ENCODE measurements around the gene FBXL16. TPM values are rescaled to one million over a fixed set of nuclear protein-coding genes. Genes with fewer than 3 reads are reported as not detected.

Gene FBXL16
- polyA plus RNA-seq, 4 donors: 0.79 to 1.8 (median 1.2) TPM

DNA sequence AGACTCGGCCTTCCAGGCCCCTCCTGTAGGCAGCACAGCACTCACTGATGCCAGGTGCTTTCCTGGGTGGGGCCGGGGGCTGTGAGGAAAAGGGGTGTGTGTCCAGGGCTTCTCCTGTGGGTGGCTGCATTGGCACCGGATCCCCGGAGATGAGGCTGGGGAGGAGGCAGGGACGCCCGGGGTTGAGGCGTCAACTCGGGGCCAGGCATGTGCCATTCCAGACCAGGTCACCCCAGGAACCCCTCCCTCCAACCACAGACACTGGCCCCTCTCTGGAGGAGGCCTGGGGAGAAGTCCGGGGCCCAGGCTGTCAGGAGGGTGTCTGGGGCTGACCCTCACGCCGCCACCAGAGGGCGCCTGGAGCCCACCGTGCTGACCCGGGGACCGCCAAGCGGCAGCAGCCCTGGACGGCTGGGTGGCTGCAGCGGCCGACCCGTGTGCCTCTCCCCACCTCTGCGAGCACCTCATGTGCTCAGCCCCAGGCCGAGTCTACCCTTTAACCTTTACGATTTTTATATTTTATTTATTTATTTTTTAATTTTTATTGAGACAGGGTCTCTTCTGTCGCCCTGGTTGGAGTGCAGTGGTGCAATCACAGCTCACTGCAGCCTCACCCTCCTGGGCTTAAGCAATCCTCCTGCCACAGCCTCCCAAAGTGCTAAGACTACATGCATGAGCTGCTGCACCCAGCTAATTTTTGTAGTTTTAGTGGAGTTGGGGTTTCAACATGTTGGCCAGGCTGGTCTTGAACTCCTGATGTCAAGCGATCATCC is 6.1 kb upstream of the FBXL16 start:
- no peak for DNase-seq (ENCODE audit: low read depth in 4 of 4, low spot score in 3 of 4)

DNA sequence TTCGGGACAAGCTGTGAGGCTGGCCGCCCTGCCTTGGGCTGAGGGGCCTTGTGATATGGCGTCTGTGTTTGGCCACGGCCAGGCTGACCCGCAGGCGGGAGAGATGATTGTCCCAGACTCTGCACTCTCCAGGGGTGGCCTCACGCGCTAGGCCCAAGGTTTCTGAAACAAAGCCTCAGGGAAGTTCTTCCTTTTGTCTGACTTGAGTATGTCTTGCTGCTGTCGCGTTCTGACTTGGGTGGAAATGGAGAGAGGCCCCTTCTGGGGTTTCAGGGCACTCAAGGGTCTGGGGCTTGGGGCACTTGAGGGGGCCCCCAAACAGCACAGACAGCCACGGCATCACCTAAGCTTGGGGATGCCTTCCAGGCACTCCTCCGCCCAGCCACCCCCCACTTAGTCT is 5.5 kb upstream of the FBXL16 start:
- DNase-seq (ENCODE audit: low read depth in 4 of 4, low spot score in 3 of 4): no peak

DNA sequence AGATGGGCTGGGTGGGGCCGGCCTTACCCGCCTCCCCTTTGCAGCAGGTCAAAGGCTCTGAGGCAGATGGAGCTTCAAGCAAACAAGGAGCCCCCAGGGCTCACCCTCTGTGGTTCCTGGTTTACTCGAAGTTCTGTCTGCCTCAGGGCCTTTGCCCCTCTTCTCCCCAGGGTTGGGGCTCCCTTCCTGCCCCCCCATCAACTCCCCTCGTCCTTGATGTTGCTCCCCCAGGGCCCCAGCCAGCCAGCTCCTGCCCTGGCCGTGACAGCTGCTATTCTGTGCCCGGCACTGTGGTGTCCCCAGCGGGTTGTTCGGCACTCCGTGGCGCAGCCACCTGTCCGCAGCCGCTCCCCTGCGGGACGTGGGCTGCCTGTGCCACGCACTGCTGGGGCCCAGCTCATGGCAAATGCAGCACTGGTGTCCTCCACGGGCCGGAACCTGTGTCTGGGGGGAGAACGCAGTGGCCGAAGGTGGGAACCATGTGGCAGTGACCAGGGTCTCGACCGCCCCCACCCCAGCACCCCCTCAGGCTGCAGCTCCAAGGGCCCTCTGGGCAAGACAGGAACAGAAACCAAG is 5.0 kb upstream of the FBXL16 start:
- DNase-seq (ENCODE audit: low read depth in 4 of 4, low spot score in 3 of 4): no peak

DNA sequence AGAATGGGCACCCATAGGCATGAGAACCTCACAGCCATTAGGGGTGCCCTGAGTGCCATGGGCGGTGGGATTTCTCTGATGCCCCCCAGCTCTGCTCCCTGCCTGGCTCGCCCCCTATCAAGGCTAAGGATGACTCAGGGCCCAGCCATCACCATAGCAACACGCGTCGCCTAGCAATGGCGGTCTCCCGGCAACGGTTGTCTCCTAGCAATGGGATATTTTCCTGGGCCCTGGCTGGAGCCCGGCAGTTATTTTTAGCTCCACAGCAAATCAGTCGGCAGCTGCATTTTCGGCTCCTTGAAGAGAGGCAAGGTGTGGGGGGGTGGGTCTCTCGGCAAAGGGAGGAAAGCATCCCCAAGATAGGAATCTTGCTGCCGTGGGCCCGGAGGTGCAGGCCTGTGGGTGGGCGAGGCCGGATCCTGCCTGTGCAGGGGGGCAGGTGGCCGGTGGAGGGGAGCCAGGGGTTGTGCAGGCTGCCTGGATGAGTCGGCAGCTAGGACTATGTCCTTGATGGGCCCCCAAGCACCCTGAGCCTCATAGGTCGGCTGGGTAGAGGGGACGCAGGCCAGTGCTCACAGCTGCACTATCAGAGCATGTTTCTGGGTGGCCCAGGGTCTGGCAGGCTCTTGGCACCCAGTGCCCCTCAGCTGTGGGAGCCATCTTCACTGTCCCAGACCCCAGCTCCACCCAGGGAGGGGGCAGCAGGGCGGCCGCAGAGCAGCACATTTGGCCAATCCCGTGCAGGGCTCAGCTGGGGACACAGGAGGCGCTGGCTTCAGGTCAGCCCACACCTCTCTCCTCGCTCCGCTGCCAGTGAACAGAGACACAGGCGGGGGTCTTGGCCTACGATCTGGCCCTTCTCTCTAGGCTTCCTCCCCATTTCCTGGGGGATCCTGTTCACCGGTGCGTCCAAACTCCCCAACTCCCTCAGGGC is 4.2 kb upstream of the FBXL16 start:
- no peak for DNase-seq (ENCODE audit: low read depth in 4 of 4, low spot score in 3 of 4)

DNA sequence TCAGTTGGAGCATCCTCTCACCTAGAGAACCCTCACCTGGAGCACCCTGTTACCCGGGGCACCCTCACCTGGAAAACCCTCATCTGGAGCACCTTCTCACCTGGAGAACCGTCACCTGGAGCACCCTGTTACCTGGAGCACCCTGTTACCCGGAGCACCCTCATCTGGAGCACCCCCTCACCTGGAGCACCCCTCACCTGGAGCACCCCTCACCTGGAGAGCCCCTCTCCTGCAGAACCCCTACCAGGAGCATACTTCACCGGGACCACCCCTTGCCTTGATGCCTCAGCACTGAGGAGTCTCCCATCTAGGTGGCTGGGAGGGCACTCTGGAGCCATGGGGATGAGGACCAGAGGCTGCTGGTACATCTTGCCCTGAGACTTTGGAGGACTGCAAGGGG is 3.4 kb upstream of the FBXL16 start:
- DNase-seq (ENCODE audit: low read depth in 4 of 4, low spot score in 3 of 4): no peak

DNA sequence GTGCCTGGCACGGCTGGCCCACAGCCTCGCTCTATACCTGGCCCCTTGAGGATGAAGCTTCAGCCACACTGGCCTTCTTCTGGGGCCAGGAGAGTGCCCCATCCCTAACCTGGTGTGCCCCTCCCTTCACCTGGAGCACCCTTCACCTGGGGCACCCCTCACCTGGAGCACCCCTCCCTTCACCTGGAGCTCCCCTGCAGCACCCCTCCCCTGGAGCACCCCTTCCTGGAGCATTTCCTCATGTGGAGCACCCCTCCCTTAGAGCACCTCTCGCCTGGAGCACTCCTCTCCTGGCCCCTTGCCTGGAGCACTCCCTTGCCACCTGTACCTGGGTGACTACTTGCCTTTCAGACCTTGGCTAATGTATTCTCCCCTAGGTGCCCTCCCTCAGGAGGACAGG is 2.4 kb upstream of the FBXL16 start:
- no peak for DNase-seq (ENCODE audit: low read depth in 4 of 4, low spot score in 3 of 4)

DNA sequence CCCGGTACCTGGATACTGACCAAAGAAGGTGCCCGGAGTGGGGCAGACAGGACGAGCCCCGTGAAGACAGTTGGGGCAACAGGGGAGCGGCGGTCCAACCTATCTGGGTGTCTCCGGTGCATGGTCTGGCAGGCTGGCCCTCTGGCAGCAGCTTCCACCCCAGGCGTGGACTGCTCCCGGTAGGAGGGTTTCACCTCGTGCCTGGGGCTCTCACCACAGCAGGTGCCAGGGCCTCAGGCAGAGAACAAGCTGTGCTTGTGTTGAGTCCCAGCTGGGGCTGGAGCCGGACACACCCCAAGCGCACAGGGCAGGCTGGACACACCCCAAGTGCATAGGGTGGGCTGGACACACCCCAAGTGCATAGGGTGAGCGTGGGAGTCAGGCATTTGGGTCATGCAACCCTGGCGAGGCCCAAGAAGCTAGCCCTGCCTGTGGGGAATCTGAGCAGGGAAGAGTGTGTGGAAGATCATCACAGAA is 1.5 kb upstream of the FBXL16 start:
- DNase-seq (ENCODE audit: low read depth in 4 of 4, low spot score in 3 of 4): no peak

DNA sequence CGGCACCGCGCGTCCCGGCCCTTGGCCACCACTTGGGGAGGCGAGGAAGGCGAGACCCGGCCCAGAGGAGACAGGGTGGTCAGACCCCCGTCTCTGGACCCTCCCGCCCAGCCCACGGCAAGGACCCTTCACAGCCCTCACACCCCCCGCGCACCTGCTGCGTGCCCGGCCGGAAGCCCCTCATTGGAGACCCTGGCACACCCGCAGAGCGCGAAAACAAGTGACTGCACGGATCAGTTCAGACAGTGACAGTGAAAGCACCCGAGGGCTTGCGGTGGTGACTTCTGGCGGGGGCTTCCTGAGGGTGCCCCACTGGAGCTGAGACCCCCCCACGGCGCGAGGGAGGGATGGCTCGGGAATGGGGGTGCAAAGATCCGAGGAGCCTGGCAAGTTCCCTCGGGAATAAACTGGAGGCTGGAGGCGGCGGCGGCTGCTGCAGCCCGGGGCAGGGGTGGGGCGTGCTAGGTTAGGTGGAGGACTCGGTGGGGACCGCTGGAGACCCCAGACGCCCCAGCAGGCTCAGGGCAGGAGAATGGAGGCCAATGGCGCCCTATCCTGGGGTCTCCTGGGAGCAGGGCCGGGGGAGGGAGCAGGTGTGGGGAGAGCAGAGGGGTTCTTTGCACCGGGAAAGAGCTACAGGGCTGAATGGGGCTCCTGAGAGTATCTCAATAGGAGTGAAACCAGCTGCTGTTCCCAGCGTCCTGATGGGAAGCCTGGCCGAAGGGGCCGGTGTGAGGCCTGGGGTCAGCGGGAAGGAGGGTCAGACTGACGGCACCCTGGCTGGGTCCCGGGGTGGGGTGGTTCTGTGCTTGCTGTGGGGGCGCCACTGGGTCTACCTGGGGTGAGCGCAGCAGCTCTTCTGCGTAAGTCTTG is 824 bp upstream of the FBXL16 start:
- DNase-seq (ENCODE audit: low read depth in 4 of 4, low spot score in 3 of 4): no peak

DNA sequence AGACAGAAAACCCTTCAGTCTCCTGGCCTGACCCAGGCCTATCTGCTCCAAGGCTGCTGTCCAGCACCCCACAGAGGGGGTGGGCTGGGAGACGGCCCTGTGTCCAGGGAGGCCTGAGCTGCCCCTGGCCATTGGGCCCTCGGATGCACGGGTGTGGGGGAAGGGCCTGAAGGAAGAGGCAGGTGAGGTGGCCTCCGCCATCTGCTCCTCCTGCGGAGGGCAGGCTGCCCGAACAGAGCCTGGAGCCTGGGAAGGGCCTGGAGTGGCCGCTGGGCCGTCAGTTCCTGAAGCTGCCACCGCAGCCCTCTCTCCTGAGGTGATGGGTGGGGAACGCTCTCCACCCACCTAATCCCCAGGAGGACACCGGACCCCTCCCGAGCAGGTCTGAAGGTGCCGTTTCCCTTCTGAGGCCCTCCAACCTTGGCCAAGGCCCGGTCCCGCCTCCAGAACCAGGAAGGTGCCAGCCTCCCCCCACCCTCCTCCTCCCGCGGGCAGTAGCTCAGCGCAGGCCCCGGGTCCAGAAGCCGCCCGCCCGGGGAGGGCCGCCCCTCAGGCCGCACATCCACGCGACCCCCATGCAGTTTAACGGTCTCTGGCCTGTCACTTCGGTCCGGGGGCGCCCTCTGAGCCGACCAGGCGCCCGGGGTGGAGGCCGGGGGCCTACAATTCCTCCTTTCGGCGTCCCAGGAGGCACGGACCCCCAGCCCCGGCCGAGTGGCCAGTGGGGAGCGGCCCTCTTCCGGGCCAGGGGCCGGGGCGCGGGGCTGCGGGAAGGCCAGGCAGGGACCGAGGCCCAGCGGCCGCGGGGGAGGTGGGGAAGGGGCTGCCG is 835 bp downstream of the FBXL16 start:
- DNase-seq (ENCODE audit: low read depth in 4 of 4, low spot score in 3 of 4): no peak

DNA sequence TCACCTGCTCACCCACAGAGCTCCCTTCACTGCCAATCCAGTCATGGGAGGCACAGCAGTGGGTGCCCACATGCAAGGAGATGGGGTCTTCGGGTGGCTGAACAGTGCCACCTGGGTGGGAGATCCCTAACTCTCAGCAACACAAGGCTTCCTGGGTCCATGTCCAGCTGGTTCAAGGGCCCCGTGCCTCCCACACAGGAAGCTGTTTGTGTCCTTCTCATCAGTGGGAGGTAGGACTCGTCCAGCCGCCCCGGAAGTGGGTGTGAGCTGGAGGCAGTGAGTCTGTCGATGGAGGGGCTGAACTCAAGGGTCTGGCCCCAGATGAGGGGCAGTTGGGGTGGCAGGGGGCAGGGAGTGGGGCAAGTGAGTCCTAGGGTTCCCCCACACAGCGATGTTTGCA is 1.6 kb downstream of the FBXL16 start:
- no peak for DNase-seq (ENCODE audit: low read depth in 4 of 4, low spot score in 3 of 4)

DNA sequence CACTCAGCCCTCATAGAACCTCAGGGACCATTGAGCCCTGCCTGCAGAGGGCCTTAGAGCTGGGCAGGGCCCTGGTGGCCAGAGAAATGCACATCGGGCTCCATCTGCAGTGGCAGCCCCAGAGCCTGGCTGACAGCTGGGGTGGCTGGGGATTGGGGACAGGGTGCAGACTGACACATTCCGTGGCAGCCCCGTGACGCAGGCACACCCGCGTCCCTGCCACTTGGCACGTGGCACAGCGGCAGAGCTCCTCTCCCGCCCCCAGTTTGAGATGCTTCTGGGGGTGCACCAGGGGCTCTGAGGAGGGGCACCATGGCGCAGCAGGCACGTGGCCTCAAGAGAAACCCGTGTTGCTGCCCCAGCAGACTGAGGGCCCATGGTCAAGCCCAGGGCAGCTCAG is 2.2 kb downstream of the FBXL16 start:
- DNase-seq (ENCODE audit: low read depth in 4 of 4, low spot score in 3 of 4): no peak

DNA sequence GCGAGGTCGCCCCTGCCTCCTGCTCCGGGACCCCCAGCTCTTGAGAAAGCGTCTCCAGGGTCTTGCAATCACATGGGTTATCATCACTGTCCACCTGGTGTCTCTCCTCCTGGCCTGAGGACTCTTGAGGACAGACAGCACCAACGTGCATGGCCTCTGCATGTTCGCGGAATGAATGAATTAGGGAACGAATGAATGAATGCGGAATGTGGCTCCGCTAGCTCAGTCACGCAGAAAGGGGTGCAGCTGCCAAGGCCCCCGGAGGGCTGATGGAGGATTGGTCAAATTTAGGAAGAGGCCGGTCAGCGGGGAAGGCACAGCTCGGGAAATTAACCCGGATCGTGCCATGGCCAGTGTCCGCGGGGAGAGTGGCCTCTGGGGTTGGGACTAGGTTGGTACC is 3.3 kb downstream of the FBXL16 start:
- no peak for DNase-seq (ENCODE audit: low read depth in 4 of 4, low spot score in 3 of 4)

DNA sequence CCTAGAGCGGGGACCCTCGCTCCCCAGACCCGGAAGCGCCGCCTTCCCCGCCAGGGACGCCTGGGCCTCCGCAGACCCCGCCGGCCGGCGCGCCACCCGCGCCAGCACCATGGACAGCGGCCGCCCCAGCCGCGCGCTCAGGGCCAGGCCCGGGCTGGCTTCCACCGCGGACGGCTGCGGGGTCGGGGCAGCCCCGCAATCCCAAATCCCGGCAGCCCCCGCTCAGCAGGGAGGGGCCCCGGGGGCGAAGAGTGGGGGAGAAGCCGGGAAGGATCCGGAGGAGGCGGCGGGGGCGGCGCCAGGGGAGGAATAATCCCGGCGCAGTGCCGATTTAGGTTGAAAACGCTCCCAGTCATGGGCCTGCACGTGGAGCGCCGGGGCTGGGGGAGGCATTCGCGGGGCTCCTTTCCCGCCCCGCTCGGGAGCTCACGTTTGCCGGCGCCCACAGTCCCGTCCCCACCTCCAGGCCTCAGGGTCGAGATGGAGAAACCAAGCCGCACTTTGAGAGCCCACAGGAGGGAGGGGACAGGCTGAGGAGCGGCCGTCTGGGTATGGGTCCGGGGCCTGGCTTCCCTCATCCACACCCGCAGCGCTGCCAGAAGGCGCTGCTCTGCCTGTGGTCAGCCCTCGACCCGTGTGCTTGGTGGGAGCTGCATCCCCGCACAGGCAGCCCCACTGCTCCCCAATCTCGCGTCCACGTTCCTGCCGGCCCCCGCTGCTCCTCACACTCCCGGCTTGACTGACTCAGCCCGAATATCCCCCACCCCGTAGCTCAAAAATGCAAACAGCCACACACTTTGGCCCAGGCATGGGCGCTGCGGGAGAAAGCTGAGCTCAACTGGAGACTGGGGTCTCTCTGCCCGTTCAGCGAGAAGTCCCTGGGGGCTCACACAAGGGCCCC is 4.7 kb downstream of the FBXL16 start:
- DNase-seq (ENCODE audit: low read depth in 4 of 4, low spot score in 3 of 4): peak in 1 of 4 donors; percentile 44

DNA sequence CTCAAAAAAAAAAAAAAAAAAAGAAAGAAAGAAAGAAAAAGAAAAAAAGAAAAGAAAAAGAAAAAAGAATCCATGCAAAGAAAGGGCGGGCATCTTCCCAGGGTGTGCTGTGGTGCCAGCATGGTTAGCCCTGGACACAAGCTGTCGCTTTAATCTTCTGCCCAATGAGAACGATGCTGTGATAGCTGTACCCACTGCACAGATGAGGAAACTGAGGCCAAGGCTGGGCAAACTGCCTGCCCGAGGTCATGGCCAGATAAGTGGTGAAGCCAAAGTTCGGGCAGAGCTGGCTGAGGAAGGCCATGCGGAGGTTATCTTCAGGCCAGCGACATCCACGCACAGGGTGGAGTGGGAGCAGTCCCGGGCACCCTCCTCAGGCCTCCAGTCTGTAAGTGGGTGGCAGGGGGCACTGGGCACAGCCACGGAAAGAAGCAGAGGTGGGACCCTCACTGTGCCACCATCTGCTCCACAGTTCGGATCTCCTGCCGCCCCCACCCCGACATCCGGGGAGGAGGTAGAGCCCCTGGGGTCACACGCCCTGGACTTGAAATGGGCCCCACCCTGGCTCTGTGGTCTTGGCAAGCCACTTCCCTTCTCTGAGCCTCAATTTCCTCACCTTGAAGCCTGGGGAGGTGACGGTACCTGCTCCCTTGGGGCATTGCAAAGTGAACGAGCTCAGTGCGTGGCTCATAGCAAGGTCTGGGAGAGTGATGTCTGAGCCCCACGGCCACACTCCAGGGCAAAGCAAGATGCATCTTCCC is 6.5 kb downstream of the FBXL16 start:
- no peak for DNase-seq (ENCODE audit: low read depth in 4 of 4, low spot score in 3 of 4)

DNA sequence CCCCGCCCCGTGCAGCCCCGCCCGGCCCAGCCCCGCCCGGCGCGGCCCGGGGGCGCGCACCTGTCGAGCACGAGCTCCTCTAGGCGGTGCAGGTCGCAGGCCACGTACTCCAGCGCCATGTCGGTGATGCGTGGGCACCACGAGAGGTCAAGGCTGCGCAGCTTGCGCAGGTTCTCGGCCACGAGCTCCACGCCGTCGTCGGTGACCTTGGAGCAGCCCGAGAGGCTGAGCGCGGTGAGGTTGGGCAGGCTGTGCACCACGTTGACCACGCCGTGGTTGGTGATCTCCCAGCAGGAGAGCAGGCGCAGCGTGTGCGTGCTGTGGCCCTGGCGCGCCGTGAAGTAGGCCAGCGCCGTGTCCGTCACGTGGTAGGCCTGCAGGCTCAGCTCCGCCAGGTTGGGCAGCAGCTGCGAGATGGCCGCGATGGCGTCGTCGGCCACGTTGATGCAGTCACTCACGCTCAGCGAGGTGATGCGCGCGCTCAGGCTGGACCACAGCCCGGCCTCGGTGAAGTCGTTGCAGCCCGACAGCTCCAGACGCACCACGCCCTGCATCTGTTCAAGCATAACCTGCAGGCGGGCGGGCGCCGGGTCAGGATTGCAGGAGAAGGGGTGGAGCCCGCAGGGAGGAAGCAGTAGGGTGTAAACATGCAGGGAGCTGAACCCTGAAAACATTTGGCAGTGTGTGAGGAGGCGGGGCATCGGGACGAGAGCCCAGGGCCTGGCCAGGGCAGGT is 10.1 kb downstream of the FBXL16 start:
- DNase-seq (ENCODE audit: low read depth in 4 of 4, low spot score in 3 of 4): no peak

DNA sequence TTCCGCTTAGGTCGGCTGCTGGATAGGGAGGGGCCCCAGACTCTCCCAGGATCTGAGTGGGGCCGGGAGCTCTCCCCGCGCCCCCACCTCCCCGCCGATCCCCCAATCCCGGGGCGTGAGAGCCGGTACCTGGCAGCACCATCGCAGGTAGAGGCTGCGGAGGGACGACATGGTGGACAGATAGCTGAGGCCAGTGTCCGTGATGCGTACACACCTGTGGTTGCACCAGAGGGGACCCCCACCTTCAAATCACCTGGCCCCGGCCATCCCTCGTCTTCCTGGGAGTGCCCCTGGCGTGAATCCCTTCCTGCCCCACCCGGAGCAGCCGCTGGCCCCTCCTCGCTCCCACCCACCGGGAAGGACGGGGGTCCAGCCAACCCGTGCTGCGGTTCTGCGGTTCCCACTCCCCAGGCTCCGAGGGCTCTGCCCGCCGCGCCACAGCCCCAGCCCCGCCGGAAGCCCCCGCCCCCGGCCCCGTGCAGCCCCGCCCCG is 10.7 kb downstream of the FBXL16 start:
- DNase-seq (ENCODE audit: low read depth in 4 of 4, low spot score in 3 of 4): no peak

All from right renal pelvis (tissue), 4 donors.